HL-60 (cell line): ENCODE results near the gene RERE.
"Not testable (repeated sequence)": the region's sequence is repeated elsewhere in the genome, so short reads cannot be mapped to it uniquely, and the experiment has no call there.

Experiments
- DNase-seq, 2 experiments: peaks; one replicate each; pipeline ENCODE4 v3.0.0-alpha.2; 2010 to 2020; ENCODE audit warnings: low read depth in 1 of 2, low spot score in 1 of 2
- H3K27ac ChIP-seq: fragments of 250-450 bp; sonication (Bioruptor Pico); replicated peaks from 2 replicates; pipeline ENCODE4 v1.5.1; 2020; ENCODE audit warnings: mild to moderate bottlenecking, moderate library complexity
- H3K27me3 ChIP-seq: fragments of 250-450 bp; sonication (Bioruptor Pico); 2 replicates; pipeline ENCODE4 v1.5.1; 2021; ENCODE audit warnings: mild to moderate bottlenecking, moderate library complexity; ENCODE audit not compliant: insufficient read depth, poor library complexity, severe bottlenecking
- H3K4me3 ChIP-seq: replicated peaks from 2 replicates; pipeline ENCODE4 v1.5.1; 2011; ENCODE audit warnings: mild to moderate bottlenecking, control low read depth, low read length; ENCODE audit not compliant: insufficient read depth
- GABPA ChIP-seq: IDR thresholded peaks from 2 replicates; pipeline ENCODE4 v1.6.1; 2012; ENCODE audit warnings: low read depth
- POLR2AphosphoS5 ChIP-seq: IDR thresholded peaks from 2 replicates; pipeline ENCODE4 v1.6.1; 2012; ENCODE audit warnings: low read depth
- SPI1 ChIP-seq: IDR thresholded peaks from 2 replicates; pipeline ENCODE4 v1.6.1; 2012; ENCODE audit warnings: low read depth, mild to moderate bottlenecking, borderline replicate concordance
- TF ChIP-seq, protein P1 (sequence below): IDR thresholded peaks from 2 replicates; pipeline ENCODE4 v1.6.1; 2012; ENCODE audit warnings: low read depth; ENCODE audit not compliant: insufficient replicate concordance
- TF ChIP-seq, protein P2 (sequence below): IDR thresholded peaks from one replicate; pipeline ENCODE4 v1.5.1; 2011; ENCODE audit warnings: low read length, control low read depth, inconsistent platforms; ENCODE audit not compliant: insufficient read depth

RERE gene

DNA sequence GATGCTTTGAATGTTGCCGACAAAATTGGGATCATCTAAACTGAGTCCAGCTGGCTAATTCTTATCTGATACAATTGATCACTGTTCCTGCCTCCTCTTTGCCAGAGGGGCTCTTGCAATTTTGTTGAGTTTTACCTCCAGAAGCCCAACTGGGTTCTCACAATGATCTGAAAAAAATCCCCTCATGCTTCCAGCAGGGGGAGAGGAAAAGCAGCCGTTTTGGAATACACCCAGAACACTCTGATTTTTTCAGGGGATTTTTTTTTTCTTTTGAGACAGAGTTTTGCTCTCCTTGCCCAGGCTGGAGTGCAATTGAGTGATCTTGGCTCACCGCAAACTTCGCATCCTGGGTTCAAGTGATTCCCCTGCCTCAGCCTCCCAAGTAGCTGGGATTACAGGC lies 13.9 kb upstream of the RERE start:
- TF ChIP-seq, protein P1, sequence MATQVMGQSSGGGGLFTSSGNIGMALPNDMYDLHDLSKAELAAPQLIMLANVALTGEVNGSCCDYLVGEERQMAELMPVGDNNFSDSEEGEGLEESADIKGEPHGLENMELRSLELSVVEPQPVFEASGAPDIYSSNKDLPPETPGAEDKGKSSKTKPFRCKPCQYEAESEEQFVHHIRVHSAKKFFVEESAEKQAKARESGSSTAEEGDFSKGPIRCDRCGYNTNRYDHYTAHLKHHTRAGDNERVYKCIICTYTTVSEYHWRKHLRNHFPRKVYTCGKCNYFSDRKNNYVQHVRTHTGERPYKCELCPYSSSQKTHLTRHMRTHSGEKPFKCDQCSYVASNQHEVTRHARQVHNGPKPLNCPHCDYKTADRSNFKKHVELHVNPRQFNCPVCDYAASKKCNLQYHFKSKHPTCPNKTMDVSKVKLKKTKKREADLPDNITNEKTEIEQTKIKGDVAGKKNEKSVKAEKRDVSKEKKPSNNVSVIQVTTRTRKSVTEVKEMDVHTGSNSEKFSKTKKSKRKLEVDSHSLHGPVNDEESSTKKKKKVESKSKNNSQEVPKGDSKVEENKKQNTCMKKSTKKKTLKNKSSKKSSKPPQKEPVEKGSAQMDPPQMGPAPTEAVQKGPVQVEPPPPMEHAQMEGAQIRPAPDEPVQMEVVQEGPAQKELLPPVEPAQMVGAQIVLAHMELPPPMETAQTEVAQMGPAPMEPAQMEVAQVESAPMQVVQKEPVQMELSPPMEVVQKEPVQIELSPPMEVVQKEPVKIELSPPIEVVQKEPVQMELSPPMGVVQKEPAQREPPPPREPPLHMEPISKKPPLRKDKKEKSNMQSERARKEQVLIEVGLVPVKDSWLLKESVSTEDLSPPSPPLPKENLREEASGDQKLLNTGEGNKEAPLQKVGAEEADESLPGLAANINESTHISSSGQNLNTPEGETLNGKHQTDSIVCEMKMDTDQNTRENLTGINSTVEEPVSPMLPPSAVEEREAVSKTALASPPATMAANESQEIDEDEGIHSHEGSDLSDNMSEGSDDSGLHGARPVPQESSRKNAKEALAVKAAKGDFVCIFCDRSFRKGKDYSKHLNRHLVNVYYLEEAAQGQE = no peak
- no peak for TF ChIP-seq GABPA
- TF ChIP-seq POLR2AphosphoS5 = no peak
- TF ChIP-seq, protein P2, sequence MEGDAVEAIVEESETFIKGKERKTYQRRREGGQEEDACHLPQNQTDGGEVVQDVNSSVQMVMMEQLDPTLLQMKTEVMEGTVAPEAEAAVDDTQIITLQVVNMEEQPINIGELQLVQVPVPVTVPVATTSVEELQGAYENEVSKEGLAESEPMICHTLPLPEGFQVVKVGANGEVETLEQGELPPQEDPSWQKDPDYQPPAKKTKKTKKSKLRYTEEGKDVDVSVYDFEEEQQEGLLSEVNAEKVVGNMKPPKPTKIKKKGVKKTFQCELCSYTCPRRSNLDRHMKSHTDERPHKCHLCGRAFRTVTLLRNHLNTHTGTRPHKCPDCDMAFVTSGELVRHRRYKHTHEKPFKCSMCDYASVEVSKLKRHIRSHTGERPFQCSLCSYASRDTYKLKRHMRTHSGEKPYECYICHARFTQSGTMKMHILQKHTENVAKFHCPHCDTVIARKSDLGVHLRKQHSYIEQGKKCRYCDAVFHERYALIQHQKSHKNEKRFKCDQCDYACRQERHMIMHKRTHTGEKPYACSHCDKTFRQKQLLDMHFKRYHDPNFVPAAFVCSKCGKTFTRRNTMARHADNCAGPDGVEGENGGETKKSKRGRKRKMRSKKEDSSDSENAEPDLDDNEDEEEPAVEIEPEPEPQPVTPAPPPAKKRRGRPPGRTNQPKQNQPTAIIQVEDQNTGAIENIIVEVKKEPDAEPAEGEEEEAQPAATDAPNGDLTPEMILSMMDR = no peak
- TF ChIP-seq SPI1 = no peak
- no peak overlapping the region for H3K27ac ChIP-seq
- H3K4me3 ChIP-seq = no peak overlapping the region
- DNase-seq = no peak
- no peaks in the 10 kb centered on the region for H3K27me3 ChIP-seq

DNA sequence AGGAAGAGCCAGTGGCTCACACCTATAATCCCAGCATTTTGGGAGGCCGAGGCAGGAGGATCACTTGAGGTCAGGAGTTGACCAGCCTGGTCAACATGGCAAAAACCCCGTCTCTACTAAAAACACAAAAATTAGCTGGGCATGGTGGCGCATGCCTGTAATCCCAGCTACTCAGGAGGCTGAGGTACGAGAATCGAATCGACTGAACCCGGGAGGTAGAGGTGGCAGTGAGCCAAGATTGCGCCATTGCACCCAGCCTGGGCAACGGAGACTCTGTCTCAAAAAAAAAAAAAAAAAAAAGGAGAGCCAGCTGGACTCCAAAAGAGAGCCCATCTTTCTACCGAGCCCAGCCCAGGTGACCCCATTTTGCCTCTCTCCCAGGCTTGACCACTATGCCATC lies 13.3 kb upstream of the RERE start:
- not testable (repeated sequence) for H3K4me3 ChIP-seq, H3K27ac ChIP-seq, H3K27me3 ChIP-seq
- DNase-seq = peak in 1 of 2 experiments; percentile 34

DNA sequence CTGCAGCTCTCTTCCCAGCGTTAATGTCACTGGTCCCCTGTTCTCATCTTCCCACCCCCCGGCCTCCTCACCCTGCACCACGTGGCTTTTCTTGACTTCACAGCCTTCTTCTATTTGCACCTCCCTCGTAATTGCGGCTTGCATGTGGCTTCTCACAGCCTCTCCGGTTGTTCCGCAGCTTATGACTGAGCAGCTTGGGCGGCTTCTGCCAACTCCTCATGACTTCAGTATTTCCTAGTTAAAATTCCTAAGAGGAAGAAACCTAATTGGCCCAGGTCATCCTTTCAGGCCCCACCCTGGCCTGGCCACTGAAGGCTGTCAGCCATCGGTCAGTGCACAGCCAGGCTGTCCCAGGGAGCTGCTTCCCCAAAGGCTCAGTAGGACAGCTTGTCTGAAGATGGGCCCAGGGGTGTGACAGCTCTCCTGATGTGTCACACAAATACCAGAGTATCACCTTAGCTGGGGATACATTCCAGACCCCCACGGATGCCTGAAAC lies 8.6 kb upstream of the RERE start:
- H3K4me3 ChIP-seq = no peak overlapping the region
- TF ChIP-seq SPI1 (no peak), POLR2AphosphoS5 (no peak), GABPA (no peak)
- TF ChIP-seq, protein P1 = no peak
- TF ChIP-seq, protein P2 = no peak
- DNase-seq = no peak

DNA sequence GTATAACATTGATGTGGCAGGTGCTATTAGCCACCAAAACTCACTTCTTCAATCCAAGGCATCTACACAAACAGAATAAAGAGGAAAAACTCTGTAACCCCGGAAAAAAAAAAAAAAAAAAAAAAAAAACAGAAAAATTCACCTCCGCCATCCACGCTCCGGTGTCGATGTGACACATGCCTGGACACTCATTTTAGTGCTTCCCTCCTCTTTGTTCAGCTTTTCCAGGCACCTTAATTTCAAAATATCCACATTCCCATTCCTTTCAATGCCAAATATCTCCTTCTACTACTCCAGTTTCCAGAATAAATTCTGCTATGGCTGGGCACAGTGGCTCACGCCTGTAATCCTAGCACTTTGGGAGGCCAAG lies 5.8 kb upstream of the RERE start:
- H3K27ac ChIP-seq = no peak overlapping the region
- no peak for DNase-seq
- no peak for TF ChIP-seq GABPA
- TF ChIP-seq SPI1 = no peak
- TF ChIP-seq, protein P1 = no peak
- TF ChIP-seq POLR2AphosphoS5 = no peak
- TF ChIP-seq, protein P2 = no peak
- no peaks in the 10 kb centered on the region for H3K27me3 ChIP-seq
- no peak overlapping the region for H3K4me3 ChIP-seq

More for the DNA sequence above, 8.6 kb upstream of the RERE start:
- Histone ChIP-seq H3K27ac (no peak overlapping the region), H3K27me3 (no peaks in the 10 kb centered on the region)
